ENCODE measurements around the gene SORCS1.

SORCS1 gene

GRCh38 chr10:106566873-106567272 is 597.6 kb downstream of the SORCS1 start:
- no peak for DNase-seq

- no peak for DNase-seq
These were observed 599.0 kb downstream of the SORCS1 start for GRCh38 chr10:106565546-106565945.

DNA sequence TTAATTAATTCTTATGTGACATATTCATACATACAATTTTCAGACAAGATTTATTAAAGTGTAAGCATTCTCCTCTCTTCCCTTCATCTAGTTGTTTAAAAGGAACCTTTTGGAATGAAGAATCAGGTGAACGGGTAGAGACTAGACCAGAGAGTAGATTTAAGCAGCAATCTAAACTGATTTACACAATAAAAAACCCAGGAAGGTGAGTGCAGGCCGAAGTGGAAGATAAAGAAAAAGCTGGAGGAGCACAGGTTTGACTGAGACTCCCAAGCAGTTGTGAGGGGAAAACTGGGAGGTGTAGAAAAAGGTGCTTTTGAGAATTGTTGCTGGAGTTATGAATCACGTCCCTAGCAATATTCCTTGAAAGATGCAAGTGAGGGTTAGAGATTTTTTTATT is 601.1 kb downstream of the SORCS1 start:
- DNase-seq = no peak

DNA sequence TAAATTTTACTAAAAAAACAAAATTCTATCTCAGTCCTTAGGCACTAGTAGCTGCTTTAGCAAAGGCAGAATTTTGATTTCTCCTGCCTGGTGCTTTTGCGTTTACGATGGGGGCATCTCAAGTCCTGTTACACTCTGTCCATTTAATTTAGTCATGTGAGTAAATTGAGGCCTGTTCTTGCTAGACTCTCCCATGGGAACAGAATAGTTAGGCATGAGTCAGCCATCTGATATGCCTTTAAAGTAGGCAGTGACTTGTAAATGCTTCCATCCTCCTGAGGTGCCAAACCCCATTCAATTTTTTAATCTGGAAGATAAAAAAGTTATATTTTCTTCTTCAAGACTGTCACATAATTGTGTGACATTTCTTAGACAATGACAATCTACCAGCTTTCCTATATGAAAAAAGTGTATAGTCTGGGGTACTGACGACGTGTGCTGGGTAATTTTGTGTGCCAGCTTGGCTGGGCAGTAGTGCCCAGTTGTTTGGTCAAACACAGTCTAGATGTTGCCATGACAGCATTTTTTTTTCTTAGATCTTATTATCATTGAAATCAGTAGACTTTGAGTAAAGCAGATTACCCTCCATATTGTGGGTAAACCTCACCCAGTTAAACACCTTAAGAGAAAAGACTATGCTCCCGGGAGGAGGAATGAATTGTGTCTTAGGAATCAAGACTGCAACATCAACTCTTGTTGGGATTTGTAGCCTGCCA is 603.4 kb downstream of the SORCS1 start:
- DNase-seq = no peak

GRCh38 chr10:106559442-106559841 is 605.1 kb downstream of the SORCS1 start:
- no peak for DNase-seq

DNA sequence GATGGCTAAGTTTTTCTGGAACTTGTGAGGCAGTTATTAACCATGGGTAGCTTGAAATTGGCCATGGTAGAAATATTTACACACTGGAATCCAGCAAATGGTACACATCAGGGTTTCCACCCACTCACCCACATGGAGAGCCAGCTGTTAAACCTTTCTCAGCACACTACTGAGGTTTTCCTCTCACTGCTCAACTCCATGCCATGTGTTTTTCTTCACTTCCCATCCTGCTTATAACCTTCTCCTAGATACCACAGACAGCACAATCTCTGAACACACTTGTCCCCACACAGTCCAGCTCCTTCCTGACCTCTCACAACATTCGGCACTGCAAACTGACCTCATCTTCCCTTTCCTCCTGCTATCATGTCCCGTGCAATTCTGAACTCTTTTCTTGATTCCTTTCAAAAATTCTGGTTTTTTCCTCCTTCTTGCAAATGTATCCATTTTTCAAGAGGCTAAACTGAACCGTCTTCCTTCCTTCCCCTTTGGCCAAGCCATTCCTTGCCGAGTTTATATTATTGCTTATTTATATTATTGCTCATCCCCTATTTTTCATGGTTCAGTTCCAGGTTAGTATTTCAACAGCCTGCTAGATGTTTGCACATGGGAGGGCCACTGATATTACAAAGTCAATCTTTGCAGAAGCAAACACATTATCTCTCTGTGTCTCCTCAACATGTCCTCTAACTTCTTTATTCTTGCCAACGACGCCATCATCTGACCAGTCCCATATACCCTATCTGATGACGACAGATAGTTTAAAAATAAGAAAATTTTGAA is 606.4 kb downstream of the SORCS1 start:
- DNase-seq = no peak

GRCh38 chr10:106557053-106557452 is 607.5 kb downstream of the SORCS1 start:
- no peak for DNase-seq

GRCh38 chr10:106555599-106555998 is 608.9 kb downstream of the SORCS1 start:
- DNase-seq = no peak

DNA sequence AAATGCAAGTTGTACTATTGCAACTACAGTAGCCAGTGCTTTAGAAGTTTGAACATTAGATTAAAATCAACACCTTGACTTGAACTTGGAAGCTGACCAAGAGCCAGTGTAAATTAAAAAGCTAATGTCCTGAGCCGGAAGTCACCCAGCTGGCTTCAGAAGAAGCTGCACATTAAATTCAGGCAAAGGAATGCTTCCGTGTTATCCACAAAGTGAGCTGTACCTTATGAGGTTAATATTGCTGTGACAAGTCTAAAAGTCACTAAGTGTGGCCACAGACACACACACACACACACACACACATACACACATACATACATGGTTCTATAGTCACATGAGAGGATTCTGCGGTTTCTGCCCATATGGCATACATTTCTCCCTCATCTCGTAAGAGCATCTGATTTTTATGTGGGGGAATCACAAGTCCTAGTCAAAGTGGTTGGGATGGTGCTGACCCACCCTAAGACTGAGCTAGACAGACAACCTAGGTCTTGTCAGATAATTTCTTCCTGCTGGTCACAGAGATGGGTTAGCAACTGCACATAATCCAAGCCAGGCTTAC is 612.9 kb downstream of the SORCS1 start:
- no peak for DNase-seq

GRCh38 chr10:106548832-106549231 is 615.7 kb downstream of the SORCS1 start:
- DNase-seq = no peak

DNA sequence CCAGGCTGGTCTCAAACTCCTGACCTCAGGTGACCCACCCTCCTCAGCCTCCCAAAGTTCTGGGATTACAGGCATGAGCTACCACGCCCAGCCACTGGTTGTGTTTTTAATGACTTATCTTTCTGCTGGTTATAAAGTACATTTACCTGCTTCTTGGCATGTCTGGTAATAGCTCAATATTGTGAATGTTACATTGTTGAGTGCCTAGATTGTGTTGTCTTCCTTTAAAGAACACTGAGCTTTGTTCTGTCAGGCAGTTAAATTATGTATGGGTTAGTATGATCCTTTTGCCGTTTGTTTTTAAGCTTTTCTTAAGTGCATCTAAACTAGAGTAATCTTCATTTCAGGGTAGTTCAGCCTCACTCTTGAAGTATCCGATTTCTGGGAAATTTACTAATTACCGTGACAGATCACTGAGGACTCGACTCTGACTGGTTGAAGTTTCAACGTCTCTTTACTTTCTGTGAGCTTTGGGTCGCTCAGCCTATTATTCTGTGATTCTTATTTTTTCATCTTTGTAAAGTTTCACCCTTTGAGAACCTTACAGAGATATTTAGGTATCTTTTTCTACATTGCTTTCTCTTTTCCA is 617.4 kb downstream of the SORCS1 start:
- DNase-seq = no peak

GRCh38 chr10:106542461-106542860 is 622.0 kb downstream of the SORCS1 start:
- DNase-seq = no peak

DNA sequence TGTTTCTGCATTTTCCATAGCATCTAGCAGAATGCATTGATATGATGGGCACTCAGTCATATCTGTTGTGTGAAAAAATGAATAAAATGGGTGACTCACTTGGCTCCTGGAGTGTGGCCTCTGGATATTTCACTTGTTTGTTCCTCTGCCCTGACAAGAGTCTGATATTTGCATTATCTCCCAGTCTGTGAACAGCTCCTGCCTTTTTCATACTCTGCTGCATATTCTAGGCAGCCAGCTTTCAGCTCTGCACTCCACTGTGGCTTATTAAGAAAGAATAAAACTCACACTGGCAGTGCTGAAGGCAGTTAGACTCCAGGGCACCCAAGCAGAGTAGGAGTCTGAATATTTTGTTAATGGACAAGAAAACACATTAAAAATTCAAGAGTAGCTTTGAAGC is 623.9 kb downstream of the SORCS1 start:
- DNase-seq = no peak

- no peak for DNase-seq
These were observed 626.6 kb downstream of the SORCS1 start for GRCh38 chr10:106537866-106538265.

DNA sequence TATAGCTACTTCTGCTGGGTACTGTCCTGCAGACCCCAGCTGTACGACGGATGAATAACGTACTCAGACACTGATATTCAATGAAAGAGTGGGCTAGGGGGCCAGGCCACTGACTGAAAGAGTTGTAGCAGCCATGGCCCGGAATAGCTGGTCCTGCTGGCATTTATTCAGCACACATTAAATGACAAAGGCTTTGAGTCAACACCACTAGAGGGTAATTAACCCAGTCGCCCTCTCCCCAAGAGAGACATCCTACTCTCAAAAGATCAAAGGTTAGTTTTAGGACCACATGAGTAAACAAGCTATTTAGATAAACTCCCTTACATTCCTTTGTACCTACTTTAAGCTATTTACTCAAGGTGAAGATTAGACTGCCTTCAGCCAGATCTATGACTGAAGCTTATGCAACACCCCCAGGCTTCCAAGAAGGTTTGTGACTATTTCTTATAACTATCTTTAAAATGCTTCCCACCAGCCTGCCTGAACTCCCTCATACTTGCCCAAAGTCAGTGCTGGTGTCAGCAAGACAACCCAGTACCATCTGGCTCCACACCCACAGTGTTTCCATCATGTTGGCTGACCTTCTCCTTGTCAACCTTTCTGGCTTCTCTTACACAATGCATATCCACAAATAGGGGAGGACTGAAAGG is 629.1 kb downstream of the SORCS1 start:
- no peak for DNase-seq

- DNase-seq = no peak
These were observed 630.1 kb downstream of the SORCS1 start for GRCh38 chr10:106534441-106534840.

GRCh38 chr10:106528702-106529101 is 635.8 kb downstream of the SORCS1 start:
- DNase-seq = no peak

DNA sequence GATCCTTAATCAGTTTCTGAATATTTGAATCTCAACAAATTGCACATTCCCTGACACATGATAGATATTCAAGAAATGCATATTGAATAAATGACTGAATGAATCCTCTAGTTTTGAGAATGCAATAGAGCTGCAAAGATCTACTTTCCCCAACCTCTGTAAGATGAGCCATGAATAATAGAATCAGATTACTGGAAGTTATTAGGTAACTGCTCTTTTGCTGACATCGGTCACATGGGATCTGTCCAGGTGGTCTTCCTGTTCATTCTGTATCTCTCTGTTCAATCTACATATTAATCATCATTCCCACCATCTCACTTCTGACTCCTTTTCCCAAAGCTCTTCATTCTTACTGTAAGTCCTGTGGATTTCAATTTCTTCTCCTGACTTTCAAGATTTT is 638.7 kb downstream of the SORCS1 start:
- no peak for DNase-seq
